HG03025 (cell line): ENCODE measurements around the gene PLET1.

Experiments
- ATAC-seq: cut with Tn5 transposase; IDR thresholded peaks from one replicate; pipeline ENCODE4 v1.9.1; 2021; ENCODE audit warnings: mild to moderate bottlenecking, moderate library complexity; ENCODE audit not compliant: unreplicated experiment, low FRiP score

PLET1 gene

GRCh38 chr11:112260490-112260889 lies at the start of gene PLET1:
TSS of gene PLET1 (minus strand) at chr11:112260860. CDS start at chr11:112260589, 271 bp downstream.
- ATAC-seq = no peak

- no peak for ATAC-seq
Measured at GRCh38 chr11:112310419-112310818, 49.8 kb upstream of the PLET1 start.

GRCh38 chr11:112308651-112309050 lies 48.0 kb upstream of the PLET1 start:
- ATAC-seq = no peak

- no peak for ATAC-seq
Measured at GRCh38 chr11:112307616-112308015, 47.0 kb upstream of the PLET1 start.

- ATAC-seq = no peak
Measured at GRCh38 chr11:112306230-112306629, 45.6 kb upstream of the PLET1 start.

- no peak for ATAC-seq
Measured at GRCh38 chr11:112304914-112305313, 44.3 kb upstream of the PLET1 start.

- no peak for ATAC-seq
Measured at GRCh38 chr11:112303616-112304015, 43.0 kb upstream of the PLET1 start.

- no peak for ATAC-seq
Measured at GRCh38 chr11:112302226-112302868, 41.7 kb upstream of the PLET1 start.

- ATAC-seq = no peak
Measured at GRCh38 chr11:112300094-112300786, 39.6 kb upstream of the PLET1 start.

- ATAC-seq = no peak
Measured at GRCh38 chr11:112298535-112298934, 37.9 kb upstream of the PLET1 start.

- no peak for ATAC-seq
Measured at GRCh38 chr11:112297248-112297866, 36.7 kb upstream of the PLET1 start.

GRCh38 chr11:112296044-112296443 lies 35.4 kb upstream of the PLET1 start:
- no peak for ATAC-seq

GRCh38 chr11:112294688-112295340 lies 34.2 kb upstream of the PLET1 start:
- ATAC-seq = no peak

- ATAC-seq = no peak
Measured at GRCh38 chr11:112293614-112294013, 33.0 kb upstream of the PLET1 start.

GRCh38 chr11:112292785-112293407 lies 32.2 kb upstream of the PLET1 start:
- ATAC-seq = no peak

- ATAC-seq = no peak
Measured at GRCh38 chr11:112292188-112292587, 31.5 kb upstream of the PLET1 start.

GRCh38 chr11:112291191-112291590 lies 30.5 kb upstream of the PLET1 start:
- no peak for ATAC-seq

- ATAC-seq = no peak
Measured at GRCh38 chr11:112290493-112290850, 29.8 kb upstream of the PLET1 start.

GRCh38 chr11:112289588-112290492 lies 29.2 kb upstream of the PLET1 start:
- ATAC-seq = peak; percentile 79

GRCh38 chr11:112288021-112288420 lies 27.4 kb upstream of the PLET1 start:
- ATAC-seq = no peak
